ENCODE measurements around the gene TMEM121B. TPM values are rescaled to one million over a fixed set of nuclear protein-coding genes. Genes with fewer than 3 reads are reported as not detected.
A peak's percentile ranks its signal among the peaks of the same experiment; 100 is the strongest.

TMEM121B gene
- total RNA-seq, 3 donors from 2014 or later, result 0.09 to 0.58 (median 0.54) TPM

- no peaks in the 10 kb centered on the region for H3K9me3 ChIP-seq
- no peak overlapping the region for H3K4me3 ChIP-seq
- DNase-seq (no peak), ATAC-seq (no peak)
- H3K36me3 ChIP-seq (ENCODE audit: low read depth), result peaks cover 9% of the 10 kb centered on the region
- intact Hi-C loops (cut with DNase I, micrococcal nuclease), result no loop called here
- no peak for TF ChIP-seq CTCF (IDR thresholded peaks at IDR 0.05)
- H3K4me1 ChIP-seq (ENCODE audit: low read depth), result no peaks in the 10 kb centered on the region
Measured at GRCh38 chr22:17109113-17109865, 11.9 kb downstream of the TMEM121B start.

GRCh38 chr22:17108256-17109112 is 12.7 kb downstream of the TMEM121B start:
- Histone ChIP-seq H3K36me3 (ENCODE audit: low read depth) (peaks cover 9% of the 10 kb centered on the region), H3K4me3 (no peak overlapping the region), H3K9me3 (no peaks in the 10 kb centered on the region), H3K4me1 (ENCODE audit: low read depth) (no peaks in the 10 kb centered on the region)
- no peak for DNase-seq
- TF ChIP-seq CTCF (IDR thresholded peaks at IDR 0.05), result no peak
- ATAC-seq, result no peak
- intact Hi-C loops (cut with DNase I, micrococcal nuclease), result no loop called here

GRCh38 chr22:17107547-17107810 is 13.7 kb downstream of the TMEM121B start:
- no peak for DNase-seq
- Histone ChIP-seq H3K36me3 (ENCODE audit: low read depth) (peaks cover 9% of the 10 kb centered on the region), H3K9me3 (no peaks in the 10 kb centered on the region), H3K4me3 (no peak overlapping the region), H3K4me1 (ENCODE audit: low read depth) (no peaks in the 10 kb centered on the region)
- TF ChIP-seq CTCF (IDR thresholded peaks at IDR 0.05), result no peak
- intact Hi-C loops (cut with DNase I, micrococcal nuclease), result no loop called here
- ATAC-seq, result no peak

- Histone ChIP-seq H3K4me1 (ENCODE audit: low read depth) (no peaks in the 10 kb centered on the region), H3K36me3 (ENCODE audit: low read depth) (peaks cover 9% of the 10 kb centered on the region), H3K9me3 (no peaks in the 10 kb centered on the region), H3K4me3 (no peak overlapping the region)
- intact Hi-C loops (cut with DNase I, micrococcal nuclease), result no loop called here
- DNase-seq, result no peak
- ATAC-seq, result peak; percentile 23
- no peak for TF ChIP-seq CTCF (IDR thresholded peaks at IDR 0.05)
Measured at GRCh38 chr22:17106785-17107546, 14.2 kb downstream of the TMEM121B start.

GRCh38 chr22:17106161-17106784 is 14.9 kb downstream of the TMEM121B start:
- H3K4me1 ChIP-seq (ENCODE audit: low read depth), result no peaks in the 10 kb centered on the region
- DNase-seq (no peak), ATAC-seq (peak; percentile 17)
- no peak overlapping the region for H3K4me3 ChIP-seq
- peaks cover 9% of the 10 kb centered on the region for H3K36me3 ChIP-seq (ENCODE audit: low read depth)
- H3K9me3 ChIP-seq, result no peaks in the 10 kb centered on the region
- no peak for TF ChIP-seq CTCF (IDR thresholded peaks at IDR 0.05)
- intact Hi-C loops (cut with DNase I, micrococcal nuclease), result no loop called here

Measured in mucosa of descending colon (tissue), 3 donors.